GM18511 (cell line): ENCODE results near the gene OR52A1.
"Not testable (repeated sequence)": the region's sequence is repeated elsewhere in the genome, so short reads cannot be mapped to it uniquely, and the experiment has no call there.

Source experiments
- ATAC-seq: cut with Tn5 transposase; IDR thresholded peaks from one replicate; pipeline ENCODE4 v1.9.1; 2021; ENCODE audit warnings: mild to moderate bottlenecking, moderate library complexity; ENCODE audit not compliant: unreplicated experiment

Gene OR52A1

DNA sequence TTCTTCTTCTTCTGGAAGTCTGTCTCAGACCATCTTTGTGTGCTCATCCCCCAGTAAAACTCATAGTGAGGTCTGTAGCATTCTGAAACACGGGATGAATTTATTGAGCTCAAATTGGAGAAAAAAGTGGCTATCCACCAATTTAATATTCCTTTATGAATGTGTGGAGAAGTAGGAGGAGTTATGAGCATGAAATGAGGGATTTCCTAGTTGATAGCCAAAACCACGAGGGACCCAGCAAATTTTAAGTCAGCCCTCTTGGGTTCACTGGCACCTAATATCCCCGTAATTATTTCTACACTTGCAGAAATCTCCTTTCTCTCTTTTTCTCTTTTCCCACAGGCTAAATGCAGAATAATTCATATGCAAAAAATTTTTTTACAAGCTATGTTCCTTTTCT is at the start of gene OR52A1:
OR52A1 (minus strand) TSS at position 101 of the 400 bp plus-strand sequence. CDS start 2,388 bp downstream, outside the sequence.
- ATAC-seq = no peak

DNA sequence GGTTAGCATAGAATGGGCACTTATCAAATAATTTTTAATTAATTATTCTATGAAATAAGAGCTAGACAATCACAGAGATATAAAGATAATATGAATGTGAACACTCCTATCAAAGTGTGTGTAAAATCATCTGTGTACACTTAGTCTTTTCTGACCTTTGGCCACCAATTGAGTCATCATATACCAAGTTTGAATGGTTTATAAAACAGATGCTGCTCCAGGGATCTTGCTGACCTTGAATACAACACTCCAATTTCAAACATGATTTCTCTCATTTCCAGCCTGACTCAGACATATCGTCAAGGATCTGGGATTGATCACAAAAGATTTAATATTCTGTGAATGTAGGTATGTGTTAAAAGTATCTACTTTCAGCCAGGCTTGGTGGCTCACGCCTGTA is 48.8 kb upstream of the OR52A1 start:
- ATAC-seq = no peak

DNA sequence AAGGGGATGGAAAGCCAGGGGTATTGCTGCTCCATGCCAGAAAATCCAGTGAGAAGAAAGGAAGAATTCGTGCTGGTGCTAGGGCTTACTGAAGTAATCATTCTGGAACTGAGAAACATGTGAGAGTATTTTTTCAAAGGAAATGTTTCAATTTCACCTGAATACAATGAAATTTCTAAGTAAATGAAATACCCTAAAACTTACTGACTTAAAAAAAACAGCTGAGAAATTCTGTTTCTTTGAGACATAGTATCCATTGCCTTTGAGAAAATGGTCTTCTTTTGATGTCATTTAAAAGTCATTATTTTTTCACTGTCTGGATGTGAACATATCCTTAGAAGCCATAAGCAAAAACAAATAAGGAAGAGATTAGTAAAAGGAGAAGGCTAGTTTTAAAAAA is 46.0 kb upstream of the OR52A1 start, which contains the start of gene OR51V1:
OR51V1 (minus strand) TSS at position 101 of the 400 bp plus-strand sequence; CDS start at position 101, 0 bp downstream.
- no peak for ATAC-seq

DNA sequence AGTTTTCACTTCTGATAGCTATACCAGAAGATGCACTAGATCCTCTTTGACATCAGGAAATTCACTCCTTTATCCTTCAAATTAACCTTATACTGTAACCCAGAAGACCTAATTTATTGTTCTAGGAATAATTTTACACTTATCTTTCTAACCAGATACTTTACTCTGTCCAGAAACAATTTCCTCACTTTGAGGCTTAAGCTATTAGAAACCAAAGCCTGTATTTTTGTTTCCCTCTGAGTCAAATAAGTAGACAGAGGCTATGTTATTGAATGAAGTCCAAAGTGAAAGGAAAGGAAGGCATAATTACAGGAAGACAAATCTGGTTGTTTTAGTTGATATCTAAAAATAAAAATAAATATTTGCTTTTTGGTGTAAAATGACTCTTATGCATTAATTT is 43.7 kb upstream of the OR52A1 start:
- no peak for ATAC-seq

DNA sequence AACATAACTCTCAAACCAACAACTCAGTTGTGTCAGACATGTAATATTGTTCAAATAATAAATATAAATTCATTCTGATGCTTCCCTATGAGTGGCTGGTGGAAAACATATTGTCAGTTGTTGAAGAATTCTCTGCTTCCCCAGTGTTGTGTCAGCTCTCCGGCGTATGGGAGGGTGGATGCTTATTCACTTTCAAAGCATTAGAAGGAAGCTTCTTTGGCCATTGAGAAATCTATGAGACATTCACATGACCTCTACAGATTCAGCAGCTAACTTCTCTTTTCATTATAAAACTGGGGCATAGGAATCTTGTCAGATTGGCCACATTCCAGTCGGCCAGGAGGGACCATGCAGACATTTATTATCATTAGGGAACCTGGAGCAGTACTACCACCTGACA is 43.0 kb upstream of the OR52A1 start:
- no peak for ATAC-seq

DNA sequence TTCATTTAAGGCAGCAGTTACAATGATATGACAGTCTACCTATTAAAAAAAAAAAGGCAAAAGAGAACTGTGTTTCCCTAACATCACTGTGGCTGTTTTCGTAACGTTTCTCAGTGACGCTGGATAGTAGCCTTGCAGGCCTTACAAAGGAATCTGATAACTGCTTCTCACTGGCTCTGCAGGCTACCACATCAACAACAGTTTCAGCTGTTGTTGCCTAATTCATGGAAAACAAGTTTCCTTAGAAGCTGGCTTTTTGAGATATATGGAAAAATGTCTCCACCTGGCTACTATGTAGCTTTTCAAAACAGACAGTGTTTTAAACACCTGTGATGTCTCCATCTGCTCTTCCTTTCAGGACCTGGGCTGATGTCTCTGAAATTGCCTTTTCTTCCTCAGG is 42.2 kb upstream of the OR52A1 start:
- ATAC-seq = no peak

DNA sequence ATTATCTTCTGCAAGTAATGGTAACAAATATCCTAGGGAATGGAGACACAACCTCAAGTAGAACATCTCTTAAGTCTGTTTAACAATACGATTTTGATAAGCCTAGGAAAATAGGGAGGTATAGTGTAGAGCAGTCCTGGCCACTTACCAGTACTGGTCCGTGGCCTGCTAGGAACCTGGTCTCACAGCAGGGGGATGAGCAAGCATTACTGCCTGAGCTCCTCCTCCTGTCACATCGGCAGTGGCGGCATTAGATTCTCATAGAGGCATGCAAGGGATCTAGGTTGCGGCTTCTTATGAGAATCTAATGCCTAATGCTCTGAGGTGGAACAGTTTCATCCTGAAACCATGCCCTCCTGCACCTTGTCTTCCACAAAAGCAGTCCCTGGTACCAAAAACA is 41.5 kb upstream of the OR52A1 start:
- ATAC-seq = no peak

DNA sequence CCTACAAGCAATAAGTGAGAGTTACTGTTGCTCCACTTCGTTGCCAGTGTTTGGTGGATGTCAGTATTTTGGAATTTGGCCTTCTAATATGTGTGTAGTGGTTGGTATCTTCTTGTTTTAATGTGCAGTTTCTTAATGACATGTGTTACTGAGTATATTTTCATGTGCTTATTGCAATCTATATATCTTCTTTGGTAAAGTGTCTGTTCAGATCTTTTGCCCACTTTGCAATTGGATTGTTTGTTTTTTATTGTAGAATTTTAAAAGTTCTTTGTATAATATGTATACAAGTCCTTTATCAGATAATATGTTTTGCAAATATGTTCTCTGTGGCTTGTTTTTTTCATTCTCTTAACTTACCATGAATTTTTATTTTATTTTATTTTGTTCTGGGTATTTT is 38.2 kb upstream of the OR52A1 start:
- ATAC-seq = no peak

DNA sequence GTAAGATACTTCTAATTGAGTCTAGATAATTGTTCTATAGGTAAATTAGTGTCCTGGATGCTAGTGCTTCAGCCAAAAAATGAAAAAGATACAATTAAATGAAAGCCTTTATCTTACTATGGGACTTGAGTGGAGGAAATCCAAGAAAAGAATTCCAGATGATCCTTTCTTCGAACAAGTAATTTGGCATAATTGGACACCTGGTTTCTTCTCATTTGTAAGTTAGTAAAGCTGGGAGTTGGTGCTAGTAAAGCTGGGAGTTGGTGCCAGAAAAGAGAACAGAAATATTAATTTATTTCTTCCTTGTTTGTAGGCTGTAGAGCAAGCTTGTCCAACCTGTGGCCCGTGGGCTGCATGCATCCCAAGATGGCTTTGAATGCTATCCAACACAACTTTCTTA is 33.6 kb upstream of the OR52A1 start:
- ATAC-seq = no peak

DNA sequence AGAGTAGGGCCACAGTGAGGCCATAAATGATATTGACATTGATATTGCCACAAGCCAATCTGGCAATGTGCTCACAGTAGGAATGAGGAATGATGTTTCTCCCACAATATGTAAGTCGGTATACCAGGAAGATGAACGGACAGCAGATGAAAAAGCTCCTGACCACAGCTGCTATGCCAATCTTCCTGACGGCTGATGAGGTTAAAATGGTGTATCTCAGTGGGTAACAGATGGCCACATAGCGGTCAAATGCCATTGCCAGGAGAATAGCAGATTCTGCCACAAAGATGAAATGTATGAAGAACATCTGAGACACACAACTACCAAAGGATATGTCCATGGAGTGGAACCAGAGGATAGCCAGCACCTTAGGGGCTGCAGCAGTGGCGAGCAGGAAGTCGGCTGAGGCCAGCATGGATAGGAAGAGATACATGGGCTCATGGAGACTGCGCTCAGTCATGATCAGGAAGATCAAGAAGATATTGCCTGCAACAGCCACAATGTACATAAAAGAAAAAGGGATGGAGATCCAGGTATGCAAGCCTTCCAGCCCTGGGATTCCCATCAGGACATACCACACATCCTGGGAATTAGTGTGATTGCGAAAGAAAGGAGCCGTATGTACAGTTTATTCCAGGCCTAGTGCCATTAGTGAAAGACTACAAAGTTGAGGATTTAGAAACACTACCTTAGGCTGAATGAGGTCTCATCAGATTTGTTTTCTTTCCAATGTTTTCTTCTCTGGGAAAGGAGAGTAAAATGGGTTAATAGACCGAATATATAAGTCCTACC is 23.7 kb upstream of the OR52A1 start:
- ATAC-seq = no peak

DNA sequence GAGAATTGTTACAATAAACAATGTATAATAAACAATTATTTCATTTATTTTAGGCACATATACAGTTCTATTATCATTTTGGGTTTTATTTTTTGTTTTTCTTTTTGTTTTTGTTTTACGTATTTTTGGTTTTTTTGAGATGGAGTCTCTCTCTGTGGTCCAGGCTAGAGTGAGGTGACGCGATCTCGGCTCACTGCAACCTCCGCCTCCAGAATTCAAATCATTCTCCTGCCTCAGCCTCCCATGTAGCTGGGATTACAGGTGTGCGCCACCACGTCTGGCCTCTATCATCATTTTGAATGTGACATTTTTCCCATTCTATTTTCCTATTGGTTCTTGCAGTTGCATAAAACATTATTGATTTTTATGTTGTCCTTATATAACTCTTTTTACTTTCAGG is 20.4 kb upstream of the OR52A1 start:
- ATAC-seq = no peak

DNA sequence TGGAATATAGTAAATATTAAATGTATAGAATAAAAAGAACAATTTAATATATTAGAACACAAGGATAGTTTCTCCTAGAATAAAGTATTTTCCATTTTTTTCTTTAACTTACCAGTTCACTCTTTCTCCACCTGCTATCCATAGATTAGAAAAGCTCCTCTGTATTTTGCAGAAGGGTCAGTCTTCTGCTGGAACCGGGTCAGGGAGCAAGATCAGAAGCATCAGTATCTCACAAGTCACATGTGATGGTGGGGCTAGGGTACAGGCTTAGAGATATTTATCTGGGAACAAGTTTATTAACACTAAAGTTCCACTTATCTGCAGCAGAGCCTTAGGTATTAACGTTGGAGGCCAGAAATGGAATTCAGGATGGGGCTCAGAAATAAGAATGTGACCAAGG is 17.3 kb upstream of the OR52A1 start:
- ATAC-seq = no peak

DNA sequence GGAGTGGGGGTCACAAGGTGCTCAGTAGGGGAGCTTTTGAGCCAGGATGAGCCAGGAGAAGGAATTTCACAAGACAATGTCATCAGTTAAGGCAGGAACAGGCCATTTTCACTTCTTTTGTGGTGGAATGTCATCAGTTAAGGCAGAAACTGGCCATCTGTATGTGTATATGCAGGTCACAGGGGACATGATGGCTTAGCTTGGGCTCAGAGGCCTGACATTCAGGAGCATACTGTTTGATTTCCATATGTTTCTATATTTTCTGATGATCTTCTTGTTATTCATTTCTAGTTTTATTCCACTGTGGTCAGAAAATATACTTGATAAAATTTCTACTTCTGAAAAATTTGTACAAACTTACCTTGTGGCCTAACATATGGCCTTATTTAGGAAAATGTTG is 11.3 kb upstream of the OR52A1 start:
- ATAC-seq = not testable (repeated sequence)

DNA sequence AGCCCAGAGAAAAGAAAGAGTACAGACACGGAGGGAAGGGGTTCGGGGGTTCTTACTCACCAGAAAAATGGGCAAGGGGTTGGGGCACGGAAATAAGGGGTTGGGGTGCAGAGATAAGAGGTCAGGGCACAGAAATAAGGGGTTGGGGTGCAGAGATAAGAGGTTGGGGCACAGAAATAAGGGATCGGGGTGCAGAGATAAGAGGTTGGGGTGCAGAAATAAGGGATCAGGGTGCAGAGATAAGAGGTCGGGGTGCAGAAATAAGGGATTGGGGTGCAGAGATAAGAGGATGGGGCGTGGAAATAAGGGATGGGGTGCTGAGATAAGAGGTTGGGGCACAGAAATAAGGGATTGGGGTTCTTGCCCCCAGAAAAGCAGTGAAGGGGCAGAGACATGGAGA is 10.2 kb upstream of the OR52A1 start:
- not testable (repeated sequence) for ATAC-seq

DNA sequence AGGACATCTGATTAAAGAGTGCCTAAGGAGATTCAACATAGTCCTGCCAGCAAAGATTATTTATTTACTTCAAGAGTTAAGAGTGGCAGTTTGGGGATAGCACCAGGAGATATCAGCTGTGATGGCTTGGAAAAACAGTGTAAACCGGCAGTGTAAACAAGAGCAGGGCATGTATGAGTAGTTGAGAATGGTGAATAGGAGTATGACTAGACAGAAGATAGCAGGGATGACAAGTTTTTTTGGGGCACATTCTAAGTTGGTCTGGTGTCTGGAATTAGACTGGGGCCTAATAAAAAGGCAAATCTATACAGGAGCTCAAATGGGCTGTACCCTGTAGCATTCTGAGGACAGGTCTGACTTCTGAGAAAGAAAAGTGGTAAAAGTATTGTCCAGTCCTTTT is 6.5 kb upstream of the OR52A1 start:
- not testable (repeated sequence) for ATAC-seq

DNA sequence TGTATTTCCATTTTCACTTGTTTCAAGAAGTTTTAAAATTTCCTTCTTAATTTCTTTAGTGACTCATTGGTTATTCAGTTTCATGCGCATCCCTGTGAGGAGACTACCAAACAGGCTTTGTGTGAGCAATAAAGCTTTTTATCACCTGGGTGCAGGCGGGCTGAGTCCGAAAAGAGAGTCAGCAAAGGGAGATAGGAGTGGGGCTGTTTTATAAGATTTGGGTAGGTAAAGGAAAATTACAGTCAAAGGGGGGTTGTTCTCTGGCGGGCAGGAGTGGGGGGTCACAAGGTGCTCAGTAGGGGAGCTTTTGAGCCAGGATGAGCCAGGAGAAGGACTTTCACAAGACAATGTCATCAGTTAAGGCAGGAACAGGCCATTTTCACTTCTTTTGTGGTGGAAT is 5.7 kb upstream of the OR52A1 start:
- ATAC-seq = not testable (repeated sequence)

DNA sequence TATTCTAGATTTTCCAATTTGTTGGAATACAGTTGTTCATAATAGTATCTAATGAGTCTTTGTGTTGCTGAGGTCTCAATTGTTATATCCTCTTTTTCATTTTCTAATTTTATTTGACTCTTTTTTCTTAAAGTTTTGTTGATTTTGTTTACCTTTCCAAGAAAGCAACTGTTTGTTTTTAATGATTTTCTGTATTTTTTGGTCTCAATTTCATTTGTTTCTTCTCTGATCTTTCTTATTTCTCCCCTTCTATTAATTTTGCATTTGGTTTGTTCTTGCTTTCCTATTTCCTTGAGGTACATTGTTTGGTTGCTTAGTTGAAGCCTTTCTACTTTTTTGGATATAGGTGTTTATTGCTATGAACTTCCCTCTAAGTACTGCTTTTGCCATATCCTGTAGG is 5.2 kb upstream of the OR52A1 start:
- ATAC-seq = no peak

DNA sequence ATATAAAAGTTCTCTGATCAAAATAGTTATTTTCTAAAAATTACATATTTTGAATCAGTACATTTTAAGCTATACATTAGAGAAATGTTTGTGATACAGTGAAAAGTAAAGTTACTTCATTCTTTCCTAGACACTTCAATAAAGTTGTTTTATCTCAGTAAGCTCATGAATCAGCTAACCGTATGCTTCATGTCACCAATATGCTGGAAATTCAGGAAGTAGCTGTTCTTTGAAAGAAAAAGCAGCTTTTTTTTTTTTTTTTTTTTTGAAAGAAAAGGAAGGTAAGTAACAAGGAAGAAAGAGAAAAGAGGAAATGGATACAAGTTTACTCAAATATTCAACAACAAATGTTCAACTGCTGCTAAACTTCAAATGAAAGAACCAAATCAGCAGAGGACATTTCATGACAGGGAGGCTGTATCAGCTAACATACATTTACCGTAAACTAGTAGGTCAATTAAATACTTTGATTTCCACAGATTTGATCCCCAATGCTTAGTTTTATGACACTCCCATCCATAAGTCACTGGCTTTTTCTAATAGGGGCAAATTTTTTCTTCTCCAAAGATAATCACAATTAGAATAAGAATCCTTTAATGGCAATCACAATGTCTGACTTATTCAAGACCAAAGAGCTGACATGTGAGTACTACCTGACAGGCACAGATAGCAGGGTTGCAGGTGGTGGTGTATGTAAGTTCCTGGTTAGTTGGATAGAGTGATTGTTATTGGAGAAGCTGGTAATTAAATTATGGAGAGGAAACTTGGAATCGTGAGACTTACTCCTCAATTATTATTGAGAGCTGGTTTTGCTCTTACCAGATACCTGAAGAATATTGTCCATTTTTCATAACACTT is 754 bp downstream of the OR52A1 start:
- ATAC-seq = no peak

DNA sequence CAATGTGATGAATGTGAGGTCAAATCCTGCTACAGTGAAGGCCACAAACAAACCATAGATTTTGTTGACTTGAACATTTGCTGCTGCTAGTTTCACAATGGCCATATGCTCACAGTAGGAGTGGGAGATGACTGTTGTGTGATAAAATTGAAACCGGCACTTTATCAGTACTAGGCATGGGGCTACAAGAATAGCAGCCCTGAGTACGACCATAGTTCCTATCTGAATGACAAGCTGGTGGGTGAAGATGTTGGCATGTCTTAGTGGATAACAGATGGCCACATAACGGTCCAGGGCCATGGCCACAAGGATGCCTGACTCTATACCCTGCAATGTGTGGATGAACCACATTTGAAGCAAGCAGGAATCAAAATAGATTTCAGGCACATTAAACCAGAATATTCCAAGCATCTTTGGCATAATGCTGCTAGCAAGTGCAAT is 2.8 kb downstream of the OR52A1 start:
- no peak for ATAC-seq

DNA sequence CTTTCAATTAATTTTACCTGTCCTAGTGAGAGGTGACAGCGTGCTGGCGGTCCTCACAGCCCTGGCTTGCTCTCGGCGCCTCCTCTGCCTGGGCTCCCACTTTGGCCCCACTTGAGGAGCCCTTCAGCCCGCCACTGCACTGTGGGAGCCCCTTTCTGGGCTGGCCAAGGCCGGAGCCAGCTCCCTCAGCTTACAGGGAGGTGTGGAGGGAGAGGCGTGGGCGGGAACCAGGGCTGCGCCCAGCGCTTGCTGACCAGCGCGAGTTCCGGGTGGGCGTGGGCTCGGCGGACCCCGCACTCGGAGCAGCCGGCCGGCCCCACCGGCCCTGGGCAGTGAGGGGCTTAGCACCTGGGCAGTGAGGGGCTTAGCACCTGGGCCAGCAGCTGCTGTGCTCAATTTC is 10.4 kb downstream of the OR52A1 start:
- not testable (repeated sequence) for ATAC-seq

DNA sequence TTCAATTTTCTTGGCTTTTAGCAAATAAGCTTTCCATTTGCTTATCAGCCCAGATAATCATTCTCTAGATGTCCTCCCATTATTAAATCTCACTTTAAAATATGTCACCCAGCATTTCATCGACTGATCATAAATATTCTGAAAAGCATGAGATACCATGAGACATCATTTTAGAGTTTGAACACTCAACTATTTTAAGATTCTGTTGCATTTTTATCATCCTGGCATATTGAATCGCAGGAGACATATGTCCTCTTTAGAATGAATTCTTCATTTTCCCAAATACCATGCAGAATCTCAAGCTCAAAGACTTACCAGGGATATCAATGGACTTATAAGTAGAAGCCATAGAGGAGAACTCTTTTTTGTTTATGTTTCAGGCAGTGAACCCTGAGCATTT is 16.6 kb downstream of the OR52A1 start, which contains the start of gene OR52A5:
OR52A5 (minus strand) TSS at position 361 of the 400 bp plus-strand sequence. CDS start 5,714 bp downstream, outside the sequence.
- ATAC-seq = no peak

DNA sequence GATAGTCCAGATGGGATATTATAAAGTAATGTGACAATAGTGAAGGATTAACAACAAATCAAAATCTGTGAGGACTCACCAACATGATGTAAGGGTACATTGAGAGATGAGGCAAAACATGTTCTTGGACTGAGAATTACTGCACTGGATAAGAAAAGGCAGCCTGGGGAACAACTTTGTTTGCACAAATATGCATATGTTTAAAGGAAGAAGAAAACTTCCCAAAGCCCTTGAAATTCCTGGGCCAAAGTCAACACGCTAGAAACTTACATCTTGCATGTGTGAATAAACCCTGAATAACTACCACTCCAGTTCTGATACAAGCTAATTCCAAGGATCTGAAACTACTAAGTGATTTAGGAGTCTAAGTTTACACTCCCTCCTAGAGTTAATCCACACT is 17.5 kb downstream of the OR52A1 start:
- ATAC-seq = no peak
